Kasumi-1 (cell line): ENCODE data around the gene ZER1.
"Not testable (repeated sequence)": the region's sequence is repeated elsewhere in the genome, so short reads cannot be mapped to it uniquely, and the experiment has no call there.

Source experiments
- DNase-seq, 2 experiments: peaks; one replicate each; lab custom pipeline; 2025; lab: John Stamatoyannopoulos, UW

Gene ZER1

GRCh38 chr9:128715436-128715750 lies 56.3 kb downstream of the ZER1 start:
- DNase-seq, result no peak

DNA sequence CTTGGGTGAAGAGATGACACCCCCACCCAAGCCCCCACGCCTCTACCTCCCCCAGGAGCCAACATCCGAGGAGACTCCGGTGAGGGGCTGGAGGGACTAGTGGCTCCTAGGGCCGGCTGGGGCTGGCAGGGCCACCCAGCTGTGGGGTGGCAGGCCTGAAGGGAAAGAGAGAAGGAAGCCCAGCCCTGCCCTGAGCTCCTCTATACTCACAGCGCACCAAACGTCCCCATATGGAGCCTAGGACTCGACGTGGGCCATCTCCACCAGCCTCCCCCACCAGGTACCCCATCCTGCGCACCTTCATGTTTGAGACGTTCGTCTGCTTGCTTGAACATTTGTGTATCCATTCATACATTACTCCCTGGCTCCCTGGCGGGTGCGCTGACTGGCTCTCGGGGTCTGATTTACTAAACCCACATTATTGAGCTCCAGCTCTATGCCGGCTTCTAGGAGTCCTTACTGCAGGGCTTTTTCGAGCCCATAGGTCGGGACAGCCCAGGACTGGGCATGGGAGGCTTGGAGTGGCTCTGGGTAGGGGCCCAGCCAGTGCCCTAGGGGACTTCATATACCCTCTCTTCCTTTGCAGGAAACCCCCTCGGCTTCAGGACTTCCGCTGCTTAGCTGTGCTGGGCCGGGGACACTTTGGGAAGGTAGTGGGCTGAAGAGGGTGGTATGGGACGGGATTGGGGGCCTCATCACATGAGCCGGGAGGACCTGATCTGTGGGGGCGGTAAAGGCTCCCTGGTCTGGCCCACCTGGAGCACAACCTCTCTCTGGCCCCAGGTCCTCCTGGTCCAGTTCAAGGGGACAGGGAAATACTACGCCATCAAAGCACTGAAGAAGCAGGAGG lies 56.9 kb downstream of the ZER1 start:
- no peak for DNase-seq

DNA sequence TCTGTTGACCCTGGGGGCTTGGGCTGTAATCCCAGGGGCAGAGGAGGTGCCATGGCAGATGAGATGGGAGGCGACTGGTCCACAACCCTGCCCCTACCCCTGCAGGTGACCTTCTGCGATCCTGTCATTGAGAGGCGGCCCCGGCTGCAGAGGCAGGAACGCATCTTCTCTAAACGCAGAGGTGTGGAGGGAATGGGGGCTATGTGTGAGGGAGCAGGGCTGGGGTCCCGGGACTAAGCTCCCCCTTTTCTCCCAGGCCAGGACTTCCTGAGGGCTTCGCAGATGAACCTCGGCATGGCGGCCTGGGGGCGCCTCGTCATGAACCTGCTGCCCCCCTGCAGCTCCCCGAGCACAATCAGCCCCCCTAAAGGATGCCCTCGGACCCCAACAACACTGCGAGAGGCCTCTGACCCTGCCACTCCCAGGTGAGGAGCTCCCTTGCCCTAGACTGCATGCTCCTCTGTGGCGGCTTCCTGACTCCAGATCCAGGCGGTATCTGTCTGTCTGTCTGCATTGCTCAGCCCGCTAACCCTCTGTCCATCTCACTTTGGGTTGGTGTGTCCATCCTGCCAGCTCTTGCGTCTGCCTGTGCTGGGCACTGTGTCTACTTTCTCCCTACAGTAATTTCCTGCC lies 57.7 kb downstream of the ZER1 start:
- no peak for DNase-seq

DNA sequence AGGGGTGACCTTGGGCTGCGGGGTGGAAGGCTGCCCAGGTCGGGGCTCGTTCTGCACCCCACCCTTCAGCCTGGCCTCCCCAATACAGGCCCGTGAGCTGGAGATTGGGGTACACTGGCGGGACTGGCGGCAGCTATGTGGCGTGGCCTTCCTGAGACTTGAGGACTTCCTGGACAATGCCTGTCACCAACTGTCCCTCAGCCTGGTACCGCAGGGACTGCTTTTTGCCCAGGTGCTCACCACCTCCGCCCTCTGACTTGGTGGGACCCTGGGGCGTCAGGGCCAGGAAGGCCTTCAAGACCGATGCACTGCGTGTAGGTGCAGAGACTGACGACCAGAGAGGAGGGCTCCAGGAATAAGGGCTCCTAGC lies 58.3 kb downstream of the ZER1 start:
- DNase-seq, result no peak

GRCh38 chr9:128712451-128713410 lies 59.0 kb downstream of the ZER1 start:
- no peak for DNase-seq

DNA sequence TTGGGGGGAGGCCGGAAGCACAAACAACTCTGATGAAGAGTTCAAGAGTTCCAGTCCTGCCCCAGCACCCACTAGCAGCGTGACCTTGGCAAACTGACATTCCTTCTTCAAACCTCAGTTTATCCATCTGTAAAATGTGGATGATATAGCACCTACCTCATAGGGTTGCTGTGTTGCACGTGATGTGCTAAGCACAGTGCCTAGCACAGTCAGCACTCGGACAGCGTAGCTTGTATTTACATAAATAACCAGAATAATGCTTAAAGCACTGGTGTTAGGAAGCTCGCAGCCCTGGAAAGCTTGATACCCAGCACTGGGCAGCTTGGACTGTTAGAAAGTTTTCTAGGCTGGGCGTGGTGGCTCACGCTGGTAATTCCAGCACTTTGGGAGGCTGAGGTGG lies 64.3 kb downstream of the ZER1 start:
- no peak for DNase-seq

- no peak for DNase-seq
Observed at GRCh38 chr9:128706671-128707381, 64.9 kb downstream of the ZER1 start.

DNA sequence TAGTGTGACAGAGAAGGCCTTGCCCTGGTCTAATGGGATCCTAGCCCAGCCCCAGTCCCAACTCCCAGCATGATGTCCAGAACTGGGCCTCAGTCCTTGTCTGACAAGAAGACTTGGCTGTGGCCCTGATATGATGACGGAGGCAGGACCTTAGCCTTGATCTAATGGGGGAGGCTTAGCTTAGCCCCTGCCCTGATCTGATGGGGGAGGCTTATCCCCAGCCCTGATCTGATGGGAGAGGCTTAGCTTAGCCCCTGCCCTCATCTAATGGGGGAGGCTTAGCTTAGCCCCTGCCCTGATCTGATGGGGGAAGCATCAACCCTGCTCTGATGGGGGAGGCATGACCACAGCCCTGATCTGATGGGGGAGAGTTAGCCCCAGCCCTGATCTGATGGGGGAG lies 65.7 kb downstream of the ZER1 start:
- DNase-seq, result no peak

DNA sequence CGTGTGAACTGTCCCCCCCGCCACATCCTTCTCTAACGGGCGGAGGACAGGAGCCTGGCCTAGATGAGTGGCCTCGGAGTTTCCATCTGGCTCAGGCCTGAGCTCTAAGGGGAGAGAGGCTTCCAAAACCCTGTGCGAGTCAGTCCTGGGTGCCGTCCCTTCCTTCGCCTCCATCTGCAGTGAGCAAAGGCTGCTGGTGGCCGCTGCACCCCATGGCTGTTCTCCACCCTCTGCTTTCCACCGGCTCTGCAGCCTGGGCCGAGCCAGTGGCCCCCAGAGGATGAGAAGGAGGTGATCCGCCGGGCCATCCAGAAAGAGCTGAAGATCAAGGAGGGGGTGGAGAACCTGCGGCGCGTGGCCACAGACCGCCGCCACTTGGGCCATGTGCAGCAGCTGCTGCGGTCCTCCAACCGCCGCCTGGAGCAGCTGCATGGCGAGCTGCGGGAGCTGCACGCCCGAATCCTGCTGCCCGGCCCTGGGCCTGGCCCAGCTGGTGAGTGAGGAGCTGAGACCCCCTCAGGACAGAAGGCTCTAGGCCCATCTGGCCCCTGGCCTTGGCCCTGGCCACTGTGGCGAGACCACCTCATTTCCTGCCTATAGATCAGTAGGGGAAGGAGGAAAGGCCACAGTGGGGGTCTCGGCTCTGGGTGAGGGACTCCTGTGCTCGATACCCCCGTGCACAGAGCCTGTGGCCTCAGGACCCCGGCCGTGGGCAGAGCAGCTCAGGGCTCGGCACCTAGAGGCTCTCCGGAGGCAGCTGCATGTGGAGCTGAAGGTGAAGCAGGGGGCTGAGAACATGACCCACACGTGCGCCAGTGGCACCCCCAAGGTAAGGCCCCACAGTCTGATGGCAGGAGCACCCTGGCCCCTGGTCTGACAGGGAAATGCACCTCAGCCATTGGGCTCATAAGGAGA lies 66.4 kb downstream of the ZER1 start:
- no peak for DNase-seq

DNA sequence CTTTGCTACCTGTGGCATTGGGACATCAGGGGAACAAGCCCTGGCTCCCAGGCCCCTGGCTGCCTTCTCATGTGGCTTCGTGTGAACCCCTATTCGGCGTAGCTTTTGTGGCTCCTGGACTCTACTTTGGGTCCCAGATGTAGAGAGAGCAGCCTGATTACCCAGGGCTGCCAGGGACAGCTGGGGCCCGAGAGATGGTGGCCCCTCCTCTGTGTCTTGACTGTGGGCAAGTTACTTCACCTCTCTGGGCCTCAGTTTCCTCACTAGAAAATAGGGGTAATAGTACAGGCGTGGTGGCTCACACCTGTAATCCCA lies 67.4 kb downstream of the ZER1 start:
- no peak for DNase-seq

- no peak for DNase-seq
Observed at GRCh38 chr9:128703616-128704355, 67.9 kb downstream of the ZER1 start.

DNA sequence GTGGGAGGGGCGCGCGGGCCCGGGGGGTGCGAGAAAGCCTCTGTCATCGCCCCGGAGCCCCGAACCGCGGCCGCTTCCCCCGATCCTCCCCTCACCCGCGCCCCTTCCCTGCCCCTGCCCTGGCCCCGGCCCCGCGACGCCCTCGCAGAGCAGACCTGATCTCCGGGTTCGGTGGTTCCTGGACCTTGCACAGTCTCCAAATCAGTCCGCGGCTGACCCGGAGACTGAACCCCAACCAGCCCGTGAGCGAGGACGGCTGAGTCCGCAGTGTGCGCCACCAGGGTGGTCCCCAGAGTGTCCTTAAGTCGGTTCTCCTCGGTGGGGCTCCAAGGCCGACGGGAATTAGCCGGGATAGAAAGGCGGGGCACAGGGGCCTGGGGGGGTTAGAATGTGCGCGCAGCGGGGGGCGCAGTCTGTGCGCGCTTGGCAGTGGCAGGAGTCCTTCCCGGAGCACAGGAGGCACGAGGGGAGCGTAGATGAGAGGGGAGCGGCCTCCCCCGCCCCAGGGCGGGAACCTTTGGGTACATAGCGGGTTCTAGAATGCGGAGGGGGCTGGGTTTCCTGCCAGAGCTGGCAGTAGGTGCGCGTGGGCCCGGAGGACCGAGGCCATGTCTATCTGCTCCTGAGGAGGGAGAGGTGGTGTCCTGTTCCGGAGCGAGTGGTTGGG lies 68.6 kb downstream of the ZER1 start:
- DNase-seq, result peak; percentile 30 to 59

DNA sequence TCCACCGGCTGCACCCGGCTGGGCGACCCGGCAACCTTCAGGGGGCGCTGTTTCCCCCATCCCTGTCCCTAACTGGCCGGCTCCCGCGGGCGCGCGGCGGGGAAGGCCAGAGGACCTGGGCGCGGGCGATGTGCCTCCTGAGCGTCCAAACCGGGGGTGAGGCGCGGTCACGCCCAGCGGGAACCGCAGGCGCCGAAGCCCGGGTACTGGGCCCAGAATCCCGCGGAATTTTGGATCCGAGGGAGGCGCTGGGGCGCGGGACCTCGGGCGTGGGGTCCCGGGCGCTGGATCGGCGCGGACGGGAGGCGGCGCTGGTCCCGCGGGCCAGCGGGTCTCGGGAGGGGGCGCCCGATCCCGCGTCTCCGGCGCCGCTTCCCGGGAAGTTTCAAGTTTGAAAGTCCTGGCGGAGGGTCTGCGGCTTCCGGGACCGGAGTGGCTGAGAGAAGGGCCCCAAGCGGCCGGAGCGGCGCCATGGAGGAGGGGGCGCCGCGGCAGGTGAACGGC lies 69.2 kb downstream of the ZER1 start, which contains the start of gene PKN3:
PKN3 (plus strand) TSS at position 59 of the 504 bp plus-strand sequence; CDS start at position 472, 413 bp downstream.
- DNase-seq, result peak; percentile 77 to 89

- no peak for DNase-seq
Observed at GRCh38 chr9:128701227-128701854, 70.4 kb downstream of the ZER1 start.

DNA sequence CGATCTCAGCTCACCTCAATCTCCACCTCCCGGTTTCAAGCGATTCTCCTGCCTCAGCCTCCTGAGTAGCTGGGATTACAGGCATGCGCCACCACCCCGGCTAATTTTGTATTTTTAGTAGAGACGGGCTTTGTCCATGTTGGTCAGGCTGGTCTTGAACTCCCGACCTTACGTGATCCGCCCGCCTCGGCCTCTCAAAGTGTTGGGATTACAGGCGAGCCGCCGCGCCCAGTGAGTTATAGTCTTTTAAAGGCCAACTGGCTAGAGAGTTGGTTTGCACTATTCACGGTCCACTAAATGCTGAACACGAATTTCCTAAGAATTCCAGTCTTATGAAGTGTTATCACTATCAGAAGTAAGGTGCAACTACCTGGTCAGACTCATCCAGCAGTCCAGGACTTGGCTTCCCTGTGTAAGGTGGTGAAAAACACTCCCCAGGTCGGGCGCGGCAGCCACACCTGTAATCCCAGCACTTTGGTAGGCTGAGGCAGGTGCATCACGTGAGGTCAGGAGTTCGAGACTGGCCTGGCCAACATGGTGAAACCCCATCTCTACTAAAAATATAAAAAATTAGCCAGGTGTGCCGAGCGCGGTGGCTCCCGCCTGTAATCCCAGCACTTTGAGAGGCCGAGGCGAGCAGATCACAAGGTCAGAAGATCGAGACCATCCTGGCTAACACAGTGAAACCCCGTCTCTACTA lies 72.5 kb downstream of the ZER1 start:
- not testable (repeated sequence) for DNase-seq

- DNase-seq, result no peak
Observed at GRCh38 chr9:128696923-128697707, 74.6 kb downstream of the ZER1 start.

GRCh38 chr9:128694344-128694743 lies 77.4 kb downstream of the ZER1 start:
- DNase-seq, result no peak

- DNase-seq, result not testable (repeated sequence)
Observed at GRCh38 chr9:128693738-128694137, 78.0 kb downstream of the ZER1 start.
